Heart left ventricle (tissue), 16 donors: ENCODE data around the gene EEF1B2. TPM values are rescaled to one million over a fixed set of nuclear protein-coding genes. Genes with fewer than 3 reads are reported as not detected.
A peak's percentile ranks its signal among the peaks of the same experiment; 100 is the strongest.

ENCODE experiments used
- ATAC-seq, 4 donors: fragments of 200-7000 bp; cut with Tn5 transposase; one replicate each; pipeline ENCODE4 v1.9.1; 2020 to 2022; ENCODE audit warnings: moderate library complexity in 4 of 4, mild to moderate bottlenecking in 3 of 4, moderate number of reproducible peaks in 1 of 4
- DNase-seq, 5 donors: peaks; one replicate each; pipeline ENCODE4 v3.0.0-alpha.2; 2020
- H3K27ac ChIP-seq, 12 donors: fragments of 200-600 bp; sonication (generic) in 4 of 12; one replicate each; pipeline versions ENCODE4 v1.5.0 to v1.8.0; 2016 to 2022; ENCODE audit warnings: mild to moderate bottlenecking in 2 of 12
- H3K27me3 ChIP-seq, 9 donors: fragments of 200-600 bp; sonication (generic) in 2 of 9; one replicate each; pipeline versions ENCODE4 v1.5.1 to v1.8.0; 2016 to 2022; ENCODE audit warnings: mild to moderate bottlenecking in 3 of 9
- H3K36me3 ChIP-seq, 9 donors: fragments of 200-600 bp; sonication (generic) in 2 of 9; one replicate each; pipeline versions ENCODE4 v1.5.0 to v1.8.0; 2018 to 2022; ENCODE audit warnings: mild to moderate bottlenecking in 2 of 9
- H3K4me1 ChIP-seq, 12 donors: fragments of 200-600 bp; sonication (generic) in 4 of 12; one replicate each; pipeline versions ENCODE4 v1.5.0 to v1.8.0; 2016 to 2022; ENCODE audit warnings: mild to moderate bottlenecking in 3 of 12
- H3K4me3 ChIP-seq, 12 donors: fragments of 200-600 bp; sonication (generic) in 4 of 12; one replicate each; pipeline versions ENCODE4 v1.5.0 to v1.8.0; 2017 to 2022; ENCODE audit warnings: mild to moderate bottlenecking in 9 of 12, moderate library complexity in 4 of 12
- H3K9me3 ChIP-seq, 12 donors: fragments of 200-600 bp; sonication (generic) in 4 of 12; one replicate each; pipeline versions ENCODE4 v1.5.0 to v1.8.0; 2016 to 2022; ENCODE audit warnings: mild to moderate bottlenecking in 1 of 12
- POLR2A ChIP-seq, 2 donors: fragments of 450-650 bp; IDR thresholded peaks; one replicate each; pipeline ENCODE4 v1.6.1; 2017; ENCODE audit warnings: antibody characterized with exemption in 2 of 2, mild to moderate bottlenecking in 2 of 2, moderate library complexity in 2 of 2
- WGBS, 4 donors: extraction: QIAGEN DNeasy Blood & Tissue Kit in 2 of 4; methylation state at CpG; one replicate each; pipeline versions ENCODE4 v1.1.5 to v1.1.7; 2013 to 2018; 5-methylcytosine and 5-hydroxymethylcytosine counted together
- intact Hi-C, 10 donors: fragments of 100-400 bp; cut with DNase I; formaldehyde crosslinking; loops; one replicate each; pipeline versions ENCODE4 v1.11.1 to v1.14.2; 2022
- polyA plus RNA-seq, 2 donors: library from polyadenylated mRNA; stranded (reverse); fragments of 200-250 nt; gene quantifications; one replicate each; pipeline ENCODE4 v1.2.3, GENCODE V29; 2013
- total RNA-seq, 9 donors: library from RNA; depleted of rRNA in 2 of 9; stranded (reverse); fragments of >200 nt in 2 of 9; fragmentation: NEBNext Ultra II Directional in 3 of 9; extraction: Animal tissue kit (Norgen Biotek cat#: 25700) in 3 of 9; gene quantifications; one replicate each; pipeline versions ENCODE4 v1.1.0 to v1.2.4, GENCODE V29; 2016 to 2023
- TF ChIP-seq, protein P1 (sequence below), 12 donors: fragments of 200-600 bp; sonication (generic) in 4 of 12; IDR thresholded peaks; one replicate each; pipeline versions ENCODE4 v1.5.0 to v1.8.0; 2018 to 2022; ENCODE audit warnings: antibody characterized with exemption in 12 of 12, mild to moderate bottlenecking in 5 of 12
- donor health status: ischemic (EF 13 %, LVEDD 7.1; RV severe dilation, severe dysfunction).
- donor health status: healthy with polysubstance abuse.
- donor health status: DM: no; HTN: yes; CAD: no.
- donor health status: DM: no; HTN: no; CAD: no.
- donor health status: ischemic (EF 25% LVEDD 6.9; RV normal size, moderate dysfunction).
- donor health status: ischemic (EF 25% LVEDD 5.7; RV mildly dilated, moderate dysfunction).
- donor health status: healthy.
- donor health status: DM: yes; HTN: yes; CAD: no.
- donor health status: ischemic (EF 35%, LVEDD 5.7; RV mildly dilated, moderate dysfunction).
- donor health status: nonischemic (EF 11% LVEDD 7.7; RV severe dilation, severe dysfunction).
- donor health status: DM: yes; HTN: yes; CAD: no.
- donor health status: PGD.
- donor health status: ischemic (EF 29% LVEDD 5.4; RV normal size, mild dysfunction).
- donor health status: nonischemic (EF 23%, LVEDD 6.1; RV moderate dilation, normal function).

The EEF1B2 gene
- total and polyA plus RNA-seq, 11 donors: 123 to 820 (median 244) TPM

GRCh38 chr2:206143451-206143850 is 16.2 kb upstream of the EEF1B2 start:
- peaks cover 0 to 6% (median 0%) of the 10 kb centered on the region in 12 donors for H3K4me1 ChIP-seq
- DNase-seq: no peak
- no peaks in the 10 kb centered on the region for H3K9me3 ChIP-seq
- no peak for TF ChIP-seq POLR2A (IDR thresholded peaks at IDR 0.05)
- TF ChIP-seq, protein P1, sequence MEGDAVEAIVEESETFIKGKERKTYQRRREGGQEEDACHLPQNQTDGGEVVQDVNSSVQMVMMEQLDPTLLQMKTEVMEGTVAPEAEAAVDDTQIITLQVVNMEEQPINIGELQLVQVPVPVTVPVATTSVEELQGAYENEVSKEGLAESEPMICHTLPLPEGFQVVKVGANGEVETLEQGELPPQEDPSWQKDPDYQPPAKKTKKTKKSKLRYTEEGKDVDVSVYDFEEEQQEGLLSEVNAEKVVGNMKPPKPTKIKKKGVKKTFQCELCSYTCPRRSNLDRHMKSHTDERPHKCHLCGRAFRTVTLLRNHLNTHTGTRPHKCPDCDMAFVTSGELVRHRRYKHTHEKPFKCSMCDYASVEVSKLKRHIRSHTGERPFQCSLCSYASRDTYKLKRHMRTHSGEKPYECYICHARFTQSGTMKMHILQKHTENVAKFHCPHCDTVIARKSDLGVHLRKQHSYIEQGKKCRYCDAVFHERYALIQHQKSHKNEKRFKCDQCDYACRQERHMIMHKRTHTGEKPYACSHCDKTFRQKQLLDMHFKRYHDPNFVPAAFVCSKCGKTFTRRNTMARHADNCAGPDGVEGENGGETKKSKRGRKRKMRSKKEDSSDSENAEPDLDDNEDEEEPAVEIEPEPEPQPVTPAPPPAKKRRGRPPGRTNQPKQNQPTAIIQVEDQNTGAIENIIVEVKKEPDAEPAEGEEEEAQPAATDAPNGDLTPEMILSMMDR (IDR thresholded peaks at IDR 0.05): no peak
- H3K36me3 ChIP-seq: peaks cover 7 to 100% (median 100%) of the 10 kb centered on the region in 9 donors
- 88 to 93% (median 92%) methylated on average over 4 of the region's 4 CpGs for WGBS, 4 donors
- H3K27me3 ChIP-seq: no peaks in the 10 kb centered on the region
- ATAC-seq: no peak
- no peak overlapping the region for H3K27ac ChIP-seq
- no peak overlapping the region for H3K4me3 ChIP-seq
- intact Hi-C loops: no loop called here

- H3K4me1 ChIP-seq: peaks cover 0 to 6% (median 0%) of the 10 kb centered on the region in 12 donors
- WGBS, 4 donors: 94 to 98% (median 96%) methylated on average over 2 of the region's 2 CpGs
Observed at GRCh38 chr2:206144383-206144782, 15.3 kb upstream of the EEF1B2 start.

GRCh38 chr2:206145665-206146064 is 14.0 kb upstream of the EEF1B2 start:
- peaks cover 4 to 100% (median 100%) of the 10 kb centered on the region in 9 donors for H3K36me3 ChIP-seq
- ATAC-seq: peak in 2 of 4 donors; percentile 26 to 44
- no peaks in the 10 kb centered on the region for H3K9me3 ChIP-seq
- DNase-seq: no peak
- H3K4me3 ChIP-seq: no peak overlapping the region
- 66 to 71% (median 69%) methylated on average over 4 to 5 of the region's 5 CpGs for WGBS, 4 donors
- intact Hi-C loops: no loop called here
- H3K27ac ChIP-seq: no peak overlapping the region
- peaks cover 0 to 6% (median 0%) of the 10 kb centered on the region in 12 donors for H3K4me1 ChIP-seq
- no peak for TF ChIP-seq POLR2A (IDR thresholded peaks at IDR 0.05)
- TF ChIP-seq, protein P1 (IDR thresholded peaks at IDR 0.05): no peak
- H3K27me3 ChIP-seq: no peaks in the 10 kb centered on the region

More at GRCh38 chr2:206144383-206144782, 15.3 kb upstream of the EEF1B2 start:
- ATAC-seq (no peak), DNase-seq (no peak)
- no peak for TF ChIP-seq POLR2A (IDR thresholded peaks at IDR 0.05)
- TF ChIP-seq, protein P1 (IDR thresholded peaks at IDR 0.05): no peak
- Histone ChIP-seq H3K27ac (no peak overlapping the region), H3K9me3 (no peaks in the 10 kb centered on the region), H3K4me3 (no peak overlapping the region), H3K36me3 (peaks cover 7 to 100% (median 100%) of the 10 kb centered on the region in 9 donors), H3K27me3 (no peaks in the 10 kb centered on the region)
- intact Hi-C loops: no loop called here

DNA sequence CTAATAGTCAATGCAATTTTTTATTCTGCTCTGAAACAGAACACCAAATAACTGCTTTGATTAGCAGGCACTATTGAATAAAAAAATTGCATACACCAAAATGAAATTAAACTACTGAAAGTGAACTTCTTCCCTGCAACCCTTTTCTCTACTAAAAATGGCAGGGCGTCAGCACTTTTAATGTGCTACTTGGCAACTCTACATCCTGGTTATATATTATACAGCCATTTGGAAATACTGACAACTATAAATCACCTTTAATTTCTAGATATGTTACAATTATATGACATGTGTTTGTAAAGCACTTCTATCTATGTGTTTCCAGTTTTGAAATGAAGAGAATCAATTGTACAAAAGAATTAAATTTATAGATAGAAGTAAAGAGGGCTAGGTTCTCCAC is 10.4 kb upstream of the EEF1B2 start:
- peaks cover 0 to 90% (median 79%) of the 10 kb centered on the region in 9 donors for H3K36me3 ChIP-seq
- intact Hi-C loops: no loop called here
- 85 to 94% (median 88%) methylated on average over 1 of the region's 1 CpG for WGBS, 4 donors

More for the DNA sequence above, 10.4 kb upstream of the EEF1B2 start:
- H3K4me1 ChIP-seq: peaks cover 0 to 20% (median 11%) of the 10 kb centered on the region in 12 donors
- H3K4me3 ChIP-seq: no peak overlapping the region
- no peaks in the 10 kb centered on the region for H3K9me3 ChIP-seq
- ATAC-seq: no peak
- H3K27ac ChIP-seq: no peak overlapping the region
- DNase-seq: no peak
- no peak for TF ChIP-seq POLR2A (IDR thresholded peaks at IDR 0.05)
- TF ChIP-seq, protein P1 (IDR thresholded peaks at IDR 0.05): no peak
- H3K27me3 ChIP-seq: no peaks in the 10 kb centered on the region
